Transverse colon (tissue), 4 donors: ENCODE measurements around the gene HPGDS. TPM values are rescaled to one million over a fixed set of nuclear protein-coding genes. Genes with fewer than 3 reads are reported as not detected.
A peak's percentile ranks its signal among the peaks of the same experiment; 100 is the strongest.
"Not testable (repeated sequence)": the region's sequence is repeated elsewhere in the genome, so short reads cannot be mapped to it uniquely, and the experiment has no call there.

Experiments used
- DNase-seq: peaks from one replicate; pipeline ENCODE4 v3.0.0-alpha.2; 2019
- H3K27ac ChIP-seq, 4 donors: fragments of 200-600 bp; sonication (generic); 2 replicates each; pipeline ENCODE4 v1.5.1; 2016 to 2018; ENCODE audit warnings: inconsistent platforms in 4 of 4
- H3K27me3 ChIP-seq: fragments of 200-600 bp; sonication (generic); 2 replicates; pipeline ENCODE4 v1.5.1; 2017; ENCODE audit warnings: inconsistent platforms
- H3K36me3 ChIP-seq, 4 donors: fragments of 200-600 bp; sonication (generic); 2 replicates each; pipeline ENCODE4 v1.5.1; 2017 to 2019; ENCODE audit warnings: inconsistent platforms in 4 of 4
- H3K4me1 ChIP-seq, 4 donors: fragments of 200-600 bp; sonication (generic); 2 replicates each; pipeline ENCODE4 v1.5.1; 2017 to 2020; ENCODE audit warnings: inconsistent platforms in 4 of 4
- H3K4me3 ChIP-seq, 4 donors: fragments of 200-600 bp; sonication (generic); 1 replicate in 1 of 4; 2 replicates in 3 of 4; pipeline versions ENCODE4 v1.5.1 to v1.6.1; 2017 to 2019; ENCODE audit warnings: inconsistent platforms in 4 of 4
- H3K9me3 ChIP-seq, 2 donors: fragments of 200-600 bp; sonication (generic); 2 replicates each; pipeline ENCODE4 v1.5.1; 2017 to 2019; ENCODE audit warnings: inconsistent platforms in 2 of 2
- EP300 ChIP-seq: sonication (generic); formaldehyde crosslinking; IDR thresholded peaks from one replicate; pipeline ENCODE4 v1.6.1; 2017; ENCODE audit warnings: antibody characterized with exemption, low read depth
- POLR2A ChIP-seq: fragments of 450-650 bp; IDR thresholded peaks from one replicate; pipeline ENCODE4 v1.6.1; 2016; ENCODE audit warnings: antibody characterized with exemption, mild to moderate bottlenecking, moderate library complexity
- POLR2AphosphoS5 ChIP-seq, 3 donors: sonication (generic); formaldehyde crosslinking; IDR thresholded peaks; one replicate each; pipeline ENCODE4 v1.6.1; 2016; ENCODE audit warnings: antibody characterized with exemption in 3 of 3
- WGBS, 2 donors: methylation state at CpG; one replicate each; pipeline ENCODE4 v1.1.5; 2018; ENCODE audit warnings: low coverage in 1 of 2; 5-methylcytosine and 5-hydroxymethylcytosine counted together
- in situ Hi-C, 4 donors: fragments of 200-750 bp; cut with MboI; loops; one replicate each; pipeline versions ENCODE4 v1.15.0 to v1.15.1; 2017; ENCODE audit warnings: low sequenced_read_pairs in 3 of 4, low pct_ligation_motif_present in 1 of 4, low pct_unique_long_range_greater_than_20kb in 1 of 4
- intact Hi-C: fragments of 100-400 bp; cut with DNase I; formaldehyde crosslinking; loops from one replicate; pipeline ENCODE4 v1.15.1; 2023; ENCODE audit warnings: low total_unique reads
- total RNA-seq, 4 donors: library from RNA; depleted of rRNA; stranded (reverse); fragments of >200 nt; gene quantifications; one replicate each; pipeline ENCODE4 v1.1.0, GENCODE V29; 2016
- TF ChIP-seq, protein P1 (sequence below), 5 experiments: fragments of 200-600 bp in 3 of 5; fragments of 450-650 bp in 2 of 5; sonication (generic) in 3 of 5; IDR thresholded peaks; 1 replicate in 2 of 5; 2 replicates in 3 of 5; pipeline ENCODE4 v1.5.1; 2016 to 2017; ENCODE audit warnings: antibody characterized with exemption in 5 of 5, inconsistent platforms in 3 of 5, mild to moderate bottlenecking in 2 of 5, moderate library complexity in 1 of 5

HPGDS gene
- 1 to 10 TPM in 3 of 4 donors, not detected in 1; 1.4 to 6.0 (median 3.5) TPM for total RNA-seq

- Histone ChIP-seq H3K4me3 (no peak within 1 kb of the TSS), H3K36me3 (no peaks in the 10 kb centered on the region), H3K4me1 (no peaks in the 10 kb centered on the region), H3K9me3 (no peaks in the 10 kb centered on the region), H3K27ac (no peak within 1 kb of the TSS), H3K27me3 (no peaks in the 10 kb centered on the region)
- intact Hi-C loops (no loop called here), in situ Hi-C loops (no loop called here)
- no peak for TF ChIP-seq EP300
- TF ChIP-seq POLR2A = peak; percentile 22
- TF ChIP-seq POLR2AphosphoS5 (IDR thresholded peaks at IDR 0.05) = peak in 1 of 3 donors; percentile 40
- TF ChIP-seq, protein P1, sequence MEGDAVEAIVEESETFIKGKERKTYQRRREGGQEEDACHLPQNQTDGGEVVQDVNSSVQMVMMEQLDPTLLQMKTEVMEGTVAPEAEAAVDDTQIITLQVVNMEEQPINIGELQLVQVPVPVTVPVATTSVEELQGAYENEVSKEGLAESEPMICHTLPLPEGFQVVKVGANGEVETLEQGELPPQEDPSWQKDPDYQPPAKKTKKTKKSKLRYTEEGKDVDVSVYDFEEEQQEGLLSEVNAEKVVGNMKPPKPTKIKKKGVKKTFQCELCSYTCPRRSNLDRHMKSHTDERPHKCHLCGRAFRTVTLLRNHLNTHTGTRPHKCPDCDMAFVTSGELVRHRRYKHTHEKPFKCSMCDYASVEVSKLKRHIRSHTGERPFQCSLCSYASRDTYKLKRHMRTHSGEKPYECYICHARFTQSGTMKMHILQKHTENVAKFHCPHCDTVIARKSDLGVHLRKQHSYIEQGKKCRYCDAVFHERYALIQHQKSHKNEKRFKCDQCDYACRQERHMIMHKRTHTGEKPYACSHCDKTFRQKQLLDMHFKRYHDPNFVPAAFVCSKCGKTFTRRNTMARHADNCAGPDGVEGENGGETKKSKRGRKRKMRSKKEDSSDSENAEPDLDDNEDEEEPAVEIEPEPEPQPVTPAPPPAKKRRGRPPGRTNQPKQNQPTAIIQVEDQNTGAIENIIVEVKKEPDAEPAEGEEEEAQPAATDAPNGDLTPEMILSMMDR (IDR thresholded peaks at IDR 0.05) = no peak
- 77 to 85% methylated on average over 5 of the region's 5 CpGs for WGBS, 2 donors
- no peak for DNase-seq
Observed at GRCh38 chr4:94342694-94343093, at the start of gene HPGDS. Gene HPGDS (minus strand): TSS chr4:94342836. CDS start chr4:94334629, 8,207 bp downstream.

DNA sequence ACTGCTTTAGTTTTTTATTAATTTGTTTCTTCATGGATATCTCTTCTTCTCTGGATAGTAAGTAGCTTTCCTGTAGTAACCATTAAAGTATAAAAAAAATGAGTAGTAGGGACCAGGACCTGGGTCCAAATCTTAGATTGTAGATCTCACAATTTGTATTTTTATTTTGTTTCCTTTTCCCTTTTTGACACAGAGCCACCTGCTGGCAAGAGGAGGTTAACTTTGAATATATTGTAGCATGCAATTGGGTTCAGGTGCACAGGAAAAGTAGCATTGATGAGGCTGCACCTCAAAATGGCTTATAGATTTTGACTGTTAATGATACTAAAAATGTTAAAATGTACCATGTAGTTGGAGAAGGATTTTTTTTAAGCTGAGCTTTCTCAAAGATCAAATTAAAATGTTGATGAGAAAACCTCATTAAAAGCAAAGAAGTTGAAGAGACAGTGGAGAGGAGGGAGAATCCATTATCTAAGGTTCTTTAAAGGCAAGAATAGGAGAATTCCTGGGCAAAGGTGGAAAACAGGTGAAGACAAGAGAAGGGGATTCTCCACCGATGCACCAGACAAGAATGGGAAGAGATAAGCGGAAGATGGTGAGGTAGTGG lies 48.3 kb upstream of the HPGDS start:
- TF ChIP-seq EP300 (no peak), POLR2AphosphoS5 (IDR thresholded peaks at IDR 0.05) (no peak)
- TF ChIP-seq, protein P1 (IDR thresholded peaks at IDR 0.05) = peak; percentile 32 to 51 (median 37)
- no peak for DNase-seq
- intact Hi-C loops (no loop called here), in situ Hi-C loops (loop anchor here in 1 of 4 donors (25.0 kb wide), 1 partner anchor 604 kb away; no protein-coding TSS in a partner anchor)
- no peak overlapping the region for H3K27ac ChIP-seq
- no peaks in the 10 kb centered on the region for H3K36me3 ChIP-seq
- H3K27me3 ChIP-seq = no peaks in the 10 kb centered on the region
- 85 to 87% methylated on average over 2 of the region's 2 CpGs for WGBS, 2 donors
- no peaks in the 10 kb centered on the region for H3K9me3 ChIP-seq
- no peaks in the 10 kb centered on the region for H3K4me1 ChIP-seq
- H3K4me3 ChIP-seq = no peak overlapping the region

DNA sequence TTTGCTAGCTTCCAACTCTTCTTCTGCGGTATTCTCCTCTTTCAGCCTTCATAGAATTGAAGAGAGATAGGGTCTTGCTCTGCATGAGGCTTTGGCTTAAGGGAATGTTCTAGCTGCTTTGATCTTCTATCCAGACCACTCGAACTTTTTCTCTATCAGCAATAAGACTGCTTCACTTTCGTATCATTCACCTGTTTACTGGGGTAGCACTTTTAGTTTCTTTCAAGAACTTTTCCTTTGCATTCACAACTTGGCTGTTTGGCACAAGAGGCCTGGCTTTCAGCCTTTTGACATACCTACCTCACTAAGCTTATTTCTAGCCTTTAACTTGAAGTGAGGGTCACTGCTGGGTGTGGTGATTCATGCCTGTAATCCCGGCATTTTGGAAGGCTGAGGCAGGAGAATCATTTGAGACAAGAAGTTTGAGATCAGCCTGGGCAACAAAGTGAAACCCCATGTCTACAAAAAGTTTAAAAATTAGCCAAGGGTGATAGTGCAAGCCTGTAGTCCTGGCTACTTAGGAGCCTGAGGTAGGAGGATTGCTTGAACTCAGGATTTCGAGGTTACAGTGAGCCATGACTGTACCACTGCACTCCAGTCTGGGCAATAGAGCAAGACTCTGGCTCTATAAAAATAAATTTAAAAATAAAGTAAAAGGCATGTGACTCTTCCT lies 47.1 kb upstream of the HPGDS start:
- H3K9me3 ChIP-seq = no peaks in the 10 kb centered on the region
- no peak overlapping the region for H3K4me3 ChIP-seq
- H3K27ac ChIP-seq = no peak overlapping the region
- WGBS, 2 donors = 80 to 95% methylated on average over 3 to 5 of the region's 5 CpGs
- intact Hi-C loops (no loop called here), in situ Hi-C loops (loop anchor here in 1 of 4 donors (25.0 kb wide), 1 partner anchor 602 kb away; no protein-coding TSS in a partner anchor)
- TF ChIP-seq EP300 (no peak), POLR2AphosphoS5 (IDR thresholded peaks at IDR 0.05) (no peak), POLR2A (no peak)
- TF ChIP-seq, protein P1 (IDR thresholded peaks at IDR 0.05) = no peak
- H3K36me3 ChIP-seq = no peaks in the 10 kb centered on the region
- no peak for DNase-seq
- H3K4me1 ChIP-seq = no peaks in the 10 kb centered on the region
- no peaks in the 10 kb centered on the region for H3K27me3 ChIP-seq

GRCh38 chr4:94387965-94388364 lies 45.3 kb upstream of the HPGDS start:
- DNase-seq, H3K36me3 ChIP-seq, H3K9me3 ChIP-seq, H3K4me1 ChIP-seq, H3K27ac ChIP-seq, intact Hi-C loops, H3K4me3 ChIP-seq, H3K27me3 ChIP-seq: not testable (repeated sequence)
- in situ Hi-C loops = loop anchor here in 1 of 4 donors (25.0 kb wide), 1 partner anchor 601 kb away; no protein-coding TSS in a partner anchor
- WGBS, 2 donors = 56 to 61% methylated on average over 4 of the region's 4 CpGs

GRCh38 chr4:94385452-94385851 lies 42.8 kb upstream of the HPGDS start:
- H3K27ac ChIP-seq, DNase-seq, H3K9me3 ChIP-seq, intact Hi-C loops, H3K4me1 ChIP-seq, H3K36me3 ChIP-seq, H3K4me3 ChIP-seq, H3K27me3 ChIP-seq: not testable (repeated sequence)
- in situ Hi-C loops = loop anchor here in 1 of 4 donors (25.0 kb wide), 1 partner anchor 598 kb away; no protein-coding TSS in a partner anchor
- 70 to 86% methylated on average over 3 of the region's 3 CpGs for WGBS, 2 donors

GRCh38 chr4:94382891-94383290 lies 40.3 kb upstream of the HPGDS start:
- H3K4me1 ChIP-seq, H3K27me3 ChIP-seq, H3K36me3 ChIP-seq, H3K9me3 ChIP-seq, DNase-seq, H3K4me3 ChIP-seq, intact Hi-C loops, H3K27ac ChIP-seq: not testable (repeated sequence)
- in situ Hi-C loops = loop anchor here in 1 of 4 donors (25.0 kb wide), 1 partner anchor 596 kb away; no protein-coding TSS in a partner anchor
- WGBS, 2 donors = 70 to 92% methylated on average over 4 to 5 of the region's 5 CpGs
